Loucy (cell line): Measurements from ENCODE around the gene PANK1.

ENCODE experiments used
- H2AFZ ChIP-seq: fragments of 200-600 bp; sonication (generic); 2 replicates; pipeline ENCODE4 v1.6.0; 2016; ENCODE audit warnings: antibody characterized with exemption, mild to moderate bottlenecking, low read length, moderate library complexity
- H3F3A ChIP-seq: fragments of 200-600 bp; 2 replicates; pipeline ENCODE4 v1.6.0; 2016; ENCODE audit warnings: antibody characterized with exemption, low read depth, mild to moderate bottlenecking
- H3K27me3 ChIP-seq: fragments of 200-600 bp; sonication (generic); 2 replicates; pipeline ENCODE4 v1.6.1; 2014; ENCODE audit warnings: low read length, mild to moderate bottlenecking; ENCODE audit not compliant: insufficient read depth, poor library complexity, severe bottlenecking
- H3K36me3 ChIP-seq: fragments of 200-600 bp; sonication (generic); 2 replicates; pipeline ENCODE4 v1.6.1; 2016; ENCODE audit warnings: low read length; ENCODE audit not compliant: insufficient read depth
- H3K4me1 ChIP-seq: fragments of 200-600 bp; sonication (generic); 2 replicates; pipeline ENCODE4 v1.5.1; 2014; ENCODE audit warnings: low read length, mild to moderate bottlenecking; ENCODE audit not compliant: insufficient read depth, poor library complexity, severe bottlenecking
- H3K4me2 ChIP-seq: fragments of 200-600 bp; sonication (generic); 2 replicates; pipeline ENCODE4 v1.6.0; 2014; ENCODE audit warnings: antibody characterized with exemption, low read length, low read depth, mild to moderate bottlenecking; ENCODE audit not compliant: poor library complexity, severe bottlenecking
- H3K4me3 ChIP-seq: fragments of 200-600 bp; sonication (generic); 2 replicates; pipeline ENCODE4 v1.5.1; 2014; ENCODE audit warnings: low read length, mild to moderate bottlenecking, mixed read lengths; ENCODE audit not compliant: poor library complexity, severe bottlenecking
- H3K79me2 ChIP-seq: fragments of 200-600 bp; sonication (generic); 2 replicates; pipeline ENCODE4 v1.6.1; 2014; ENCODE audit warnings: low read length; ENCODE audit not compliant: insufficient read depth
- H3K9ac ChIP-seq: fragments of 200-600 bp; sonication (generic); 2 replicates; pipeline ENCODE4 v1.6.0; 2014; ENCODE audit warnings: mild to moderate bottlenecking, low read depth, low read length, moderate library complexity; ENCODE audit not compliant: poor library complexity, severe bottlenecking
- H3K9me2 ChIP-seq: fragments of 200-600 bp; sonication (generic); replicated peaks from 2 replicates; pipeline ENCODE4 v1.6.1; 2016; ENCODE audit warnings: low read depth, low read length, mixed read lengths
- H3K9me3 ChIP-seq: fragments of 200-600 bp; sonication (generic); 2 replicates; pipeline ENCODE4 v1.6.1; 2014; ENCODE audit warnings: mild to moderate bottlenecking, antibody characterized with exemption, low read length, low read depth; ENCODE audit not compliant: insufficient read depth
- H4K20me1 ChIP-seq: fragments of 200-600 bp; sonication (generic); 2 replicates; pipeline ENCODE4 v1.6.0; 2014; ENCODE audit warnings: antibody characterized with exemption, low read length, mild to moderate bottlenecking; ENCODE audit not compliant: insufficient read depth, poor library complexity, severe bottlenecking
- EZH2phosphoT487 ChIP-seq: fragments of 200-600 bp; IDR thresholded peaks from 2 replicates; pipeline ENCODE4 v1.6.1; 2018; ENCODE audit warnings: antibody characterized with exemption, mild to moderate bottlenecking, moderate library complexity, borderline replicate concordance
- TF ChIP-seq, protein P1 (sequence below): fragments of 200-600 bp; sonication (generic); conservative IDR thresholded peaks from 2 replicates; pipeline ENCODE4 v1.5.1; 2014; ENCODE audit warnings: mild to moderate bottlenecking, antibody characterized with exemption, low read length

The PANK1 gene

DNA sequence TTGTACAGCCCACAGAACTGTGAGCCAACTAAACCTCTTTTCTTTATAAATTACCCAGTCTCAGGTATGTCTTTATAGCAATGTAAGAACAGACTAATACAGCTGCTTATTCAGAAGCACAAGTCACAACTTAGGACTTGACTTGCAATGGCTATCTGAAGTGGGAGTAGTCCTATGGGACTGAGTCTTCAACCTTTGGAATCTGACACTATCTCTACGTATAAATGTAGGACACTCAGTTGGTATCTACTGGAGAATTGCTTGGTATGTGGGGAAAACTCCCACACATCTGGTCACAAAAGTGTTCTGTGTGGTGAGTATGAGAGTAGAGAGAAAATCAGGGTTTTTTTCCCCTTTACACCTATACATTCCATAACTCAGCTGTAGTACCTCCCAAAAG, 12.3 kb upstream of the PANK1 start:
- TF ChIP-seq, protein P1, sequence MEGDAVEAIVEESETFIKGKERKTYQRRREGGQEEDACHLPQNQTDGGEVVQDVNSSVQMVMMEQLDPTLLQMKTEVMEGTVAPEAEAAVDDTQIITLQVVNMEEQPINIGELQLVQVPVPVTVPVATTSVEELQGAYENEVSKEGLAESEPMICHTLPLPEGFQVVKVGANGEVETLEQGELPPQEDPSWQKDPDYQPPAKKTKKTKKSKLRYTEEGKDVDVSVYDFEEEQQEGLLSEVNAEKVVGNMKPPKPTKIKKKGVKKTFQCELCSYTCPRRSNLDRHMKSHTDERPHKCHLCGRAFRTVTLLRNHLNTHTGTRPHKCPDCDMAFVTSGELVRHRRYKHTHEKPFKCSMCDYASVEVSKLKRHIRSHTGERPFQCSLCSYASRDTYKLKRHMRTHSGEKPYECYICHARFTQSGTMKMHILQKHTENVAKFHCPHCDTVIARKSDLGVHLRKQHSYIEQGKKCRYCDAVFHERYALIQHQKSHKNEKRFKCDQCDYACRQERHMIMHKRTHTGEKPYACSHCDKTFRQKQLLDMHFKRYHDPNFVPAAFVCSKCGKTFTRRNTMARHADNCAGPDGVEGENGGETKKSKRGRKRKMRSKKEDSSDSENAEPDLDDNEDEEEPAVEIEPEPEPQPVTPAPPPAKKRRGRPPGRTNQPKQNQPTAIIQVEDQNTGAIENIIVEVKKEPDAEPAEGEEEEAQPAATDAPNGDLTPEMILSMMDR, result no peak
- TF ChIP-seq EZH2phosphoT487, result no peak
- Histone ChIP-seq H3K4me1 (peaks cover 18% of the 10 kb centered on the region), H3K36me3 (no peaks in the 10 kb centered on the region), H4K20me1 (no peaks in the 10 kb centered on the region), H3K9ac (no peak overlapping the region), H3K79me2 (no peaks in the 10 kb centered on the region), H2AFZ (no peak overlapping the region), H3K9me2 (no peaks in the 10 kb centered on the region), H3K9me3 (no peaks in the 10 kb centered on the region), H3F3A (no peaks in the 10 kb centered on the region), H3K27me3 (no peaks in the 10 kb centered on the region), H3K4me2 (no peak overlapping the region), H3K4me3 (no peak overlapping the region)

DNA sequence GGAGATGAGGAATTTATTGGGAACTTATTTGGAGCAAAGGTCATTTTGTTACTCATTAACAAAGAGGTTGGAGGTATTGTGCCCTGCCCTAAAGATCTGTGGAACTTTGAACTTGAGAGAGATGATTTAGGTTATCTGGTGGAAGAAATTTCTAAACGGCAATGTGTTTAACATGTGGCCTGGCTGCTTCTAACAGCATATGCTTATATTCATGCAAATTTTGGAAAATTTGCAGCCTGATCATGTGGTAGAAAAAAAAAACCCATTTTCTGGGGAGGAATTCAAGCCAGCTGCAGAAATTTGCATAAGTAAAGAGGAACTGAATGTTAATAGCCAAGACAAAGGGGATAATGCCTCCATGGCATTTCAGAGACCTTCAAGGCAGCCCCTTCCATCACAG, 10.7 kb upstream of the PANK1 start:
- no peak overlapping the region for H3K4me2 ChIP-seq
- H3K9me3 ChIP-seq, result no peaks in the 10 kb centered on the region
- H3K36me3 ChIP-seq, result no peaks in the 10 kb centered on the region
- no peaks in the 10 kb centered on the region for H3K79me2 ChIP-seq
- no peaks in the 10 kb centered on the region for H3K27me3 ChIP-seq
- TF ChIP-seq, protein P1, result no peak
- no peak for TF ChIP-seq EZH2phosphoT487
- H3K4me3 ChIP-seq, result no peak overlapping the region
- H3K9me2 ChIP-seq, result no peaks in the 10 kb centered on the region
- no peaks in the 10 kb centered on the region for H4K20me1 ChIP-seq
- peaks cover 32% of the 10 kb centered on the region for H3K4me1 ChIP-seq
- H2AFZ ChIP-seq, result no peak overlapping the region
- H3K9ac ChIP-seq, result no peak overlapping the region
- no peaks in the 10 kb centered on the region for H3F3A ChIP-seq

DNA sequence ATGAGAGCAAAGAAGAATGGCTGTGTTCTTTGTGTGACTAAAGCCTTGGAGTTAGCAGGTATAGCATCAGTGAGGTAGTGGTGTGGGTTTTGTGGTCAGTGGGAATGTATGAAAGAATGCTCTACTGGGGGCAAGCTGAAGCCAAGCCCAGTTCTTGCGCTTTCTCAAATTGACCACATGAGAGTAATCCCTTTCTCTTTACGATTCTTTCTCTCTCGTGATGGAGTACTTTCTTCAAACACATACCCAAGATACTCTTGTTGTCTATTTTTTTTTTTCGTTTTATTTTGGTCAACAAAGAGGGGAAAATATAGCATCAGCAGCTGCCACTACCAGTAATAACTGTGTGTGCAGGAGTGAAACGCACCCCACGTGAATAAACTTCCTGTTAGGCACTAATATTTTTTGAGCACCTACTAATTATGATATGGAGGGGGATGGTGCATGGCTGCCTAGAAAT, 8.4 kb upstream of the PANK1 start:
- H3K4me3 ChIP-seq, result peak overlapping the region; percentile 46
- H2AFZ ChIP-seq, result no peak overlapping the region
- TF ChIP-seq EZH2phosphoT487, result no peak
- TF ChIP-seq, protein P1, result no peak
- H3F3A ChIP-seq, result no peaks in the 10 kb centered on the region
- H3K4me1 ChIP-seq, result peaks cover 32% of the 10 kb centered on the region
- no peaks in the 10 kb centered on the region for H3K27me3 ChIP-seq
- peak overlapping the region; percentile 52 for H3K4me2 ChIP-seq
- H3K9me3 ChIP-seq, result no peaks in the 10 kb centered on the region
- H4K20me1 ChIP-seq, result no peaks in the 10 kb centered on the region
- no peaks in the 10 kb centered on the region for H3K9me2 ChIP-seq
- H3K79me2 ChIP-seq, result no peaks in the 10 kb centered on the region
- H3K36me3 ChIP-seq, result no peaks in the 10 kb centered on the region
- H3K9ac ChIP-seq, result no peak overlapping the region
